GM18861 (cell line): ENCODE data around the gene LRRC37A3.
A peak's percentile ranks its signal among the peaks of the same experiment; 100 is the strongest.
"Not testable (repeated sequence)": the region's sequence is repeated elsewhere in the genome, so short reads cannot be mapped to it uniquely, and the experiment has no call there.

Source experiments
- ATAC-seq: cut with Tn5 transposase; IDR thresholded peaks from one replicate; pipeline ENCODE4 v1.9.1; 2021; ENCODE audit not compliant: unreplicated experiment

The LRRC37A3 gene

GRCh38 chr17:64919289-64920025 lies at the start of gene LRRC37A3:
Gene LRRC37A3 (minus strand): TSS chr17:64919478. CDS start chr17:64897257, 22,221 bp downstream.
- peak; percentile 75 for ATAC-seq

DNA sequence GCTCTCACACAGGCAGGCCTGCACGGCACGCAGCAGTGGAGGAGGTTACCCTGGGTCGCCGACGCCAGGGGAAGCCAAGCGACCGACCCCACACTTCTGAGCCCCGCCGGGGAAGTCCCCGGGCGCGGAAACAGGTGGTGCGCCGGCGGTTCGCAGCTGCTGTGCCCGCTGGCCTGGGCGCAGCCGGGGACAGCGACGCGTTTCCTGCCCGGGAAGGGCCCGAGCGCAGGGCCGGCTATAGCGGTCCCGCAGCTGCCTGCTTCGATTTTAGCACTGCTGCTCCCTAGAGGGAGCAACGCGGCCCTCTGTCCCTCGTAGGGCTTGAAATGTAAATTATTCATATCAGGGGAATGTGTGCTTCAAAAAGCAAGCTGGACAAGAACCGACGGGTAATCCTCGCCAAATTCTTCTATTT lies 46.6 kb upstream of the LRRC37A3 start:
- peak; percentile 82 for ATAC-seq

DNA sequence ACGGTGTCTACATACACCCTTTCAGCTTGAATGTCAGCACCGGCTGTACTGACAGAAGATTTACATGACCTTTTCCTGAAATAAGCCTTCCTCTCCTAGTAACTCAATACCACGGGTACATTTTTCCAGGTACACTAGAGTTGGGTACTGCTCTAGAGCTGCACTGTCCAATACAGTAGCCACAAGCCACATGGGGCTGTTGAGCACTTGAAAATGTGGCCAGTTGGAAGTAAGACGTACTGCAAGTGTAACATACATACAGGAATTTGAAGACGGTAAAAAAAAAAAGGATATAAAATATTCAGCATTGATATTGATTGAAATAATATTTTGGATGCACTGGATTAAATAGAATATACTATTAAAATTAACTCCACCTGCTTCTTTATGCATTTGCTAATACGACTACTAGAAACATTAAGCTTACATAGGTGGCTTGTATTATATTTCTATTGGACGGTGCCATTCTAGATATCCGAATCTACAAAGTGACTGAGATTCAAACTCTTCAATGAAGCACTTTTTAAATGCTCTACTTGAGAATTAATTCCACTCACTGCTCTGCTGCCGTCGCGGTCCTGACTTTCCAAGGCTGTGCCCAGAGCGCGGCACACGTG lies 46.1 kb upstream of the LRRC37A3 start:
- not testable (repeated sequence) for ATAC-seq

GRCh38 chr17:64964796-64965195 lies 45.5 kb upstream of the LRRC37A3 start:
- ATAC-seq: no peak

DNA sequence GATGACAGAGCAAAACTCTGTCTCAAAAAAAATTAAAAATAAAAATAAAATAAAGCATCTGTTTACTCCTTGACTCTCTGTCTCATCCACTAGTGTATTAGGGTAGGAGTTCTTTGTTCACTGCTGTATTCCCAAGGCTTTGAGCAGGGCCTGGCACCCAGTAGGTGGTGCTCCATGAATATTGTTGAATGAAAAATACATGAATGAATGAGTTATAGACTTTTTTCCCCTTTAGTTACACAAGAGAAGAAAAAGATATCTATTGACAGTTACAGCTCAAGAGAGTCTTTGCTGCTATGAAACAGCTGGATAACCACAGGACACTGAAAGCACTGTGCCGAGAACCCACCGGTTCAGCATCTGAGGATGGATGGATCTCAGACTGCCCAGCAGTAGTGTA lies 44.5 kb upstream of the LRRC37A3 start:
- not testable (repeated sequence) for ATAC-seq

- ATAC-seq: not testable (repeated sequence)
Observed at GRCh38 chr17:64961563-64962378, 42.5 kb upstream of the LRRC37A3 start.

DNA sequence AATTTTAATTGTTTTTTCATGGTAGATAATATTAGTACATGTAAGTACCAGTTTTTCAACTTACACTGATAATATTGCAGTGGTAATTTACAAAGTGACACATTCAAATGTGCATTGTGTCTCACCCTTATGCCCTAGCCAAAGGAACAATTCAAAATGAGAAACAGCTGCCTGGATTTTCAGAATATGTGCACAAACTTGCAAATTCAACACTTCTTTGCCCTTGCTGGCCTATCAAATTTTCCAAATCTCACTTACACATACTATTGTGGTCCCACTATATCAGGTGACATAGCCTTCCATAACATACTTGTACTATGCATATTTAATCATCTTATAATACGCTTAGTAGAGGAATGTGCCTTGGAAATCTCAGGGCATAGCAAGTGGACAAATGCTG lies 32.6 kb upstream of the LRRC37A3 start:
- ATAC-seq: no peak

DNA sequence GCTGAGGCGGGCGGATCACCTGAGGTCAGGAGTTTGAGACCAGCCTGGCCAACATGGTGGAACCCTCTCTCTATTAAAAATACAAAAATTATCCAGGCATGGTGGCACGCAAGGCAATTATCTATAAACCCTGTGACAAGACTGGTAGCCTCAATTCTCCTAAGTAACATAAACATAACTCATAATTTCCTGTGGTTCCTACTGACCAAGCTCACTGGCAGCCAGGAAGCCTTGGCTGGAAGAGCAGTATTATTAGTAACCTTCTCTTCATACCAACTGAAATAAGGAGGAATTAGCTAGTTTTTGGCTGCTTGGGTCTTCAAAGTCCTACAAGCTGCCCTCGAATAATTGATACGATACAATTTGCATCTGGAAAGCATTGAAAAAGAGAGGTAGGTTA lies 31.6 kb upstream of the LRRC37A3 start:
- no peak for ATAC-seq

DNA sequence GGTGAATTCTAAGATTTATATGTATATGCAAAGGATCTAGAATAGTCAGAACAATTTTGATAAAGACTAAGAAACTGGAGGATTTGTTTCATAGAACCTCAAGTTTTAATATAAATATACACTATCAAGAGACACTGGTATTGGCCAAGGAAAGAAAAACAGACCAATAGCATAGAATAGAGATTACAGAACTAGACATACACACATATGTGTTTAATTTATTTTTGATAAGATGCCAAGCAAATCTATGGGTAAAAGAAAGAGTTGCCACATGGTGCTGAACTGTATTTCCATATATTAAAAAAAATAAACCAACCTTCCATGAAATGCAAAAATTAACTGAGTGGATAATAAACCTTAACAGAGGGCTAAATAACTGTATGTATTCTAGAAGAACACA lies 27.9 kb upstream of the LRRC37A3 start:
- no peak for ATAC-seq

GRCh38 chr17:64941761-64942160 lies 22.5 kb upstream of the LRRC37A3 start:
- ATAC-seq: no peak

DNA sequence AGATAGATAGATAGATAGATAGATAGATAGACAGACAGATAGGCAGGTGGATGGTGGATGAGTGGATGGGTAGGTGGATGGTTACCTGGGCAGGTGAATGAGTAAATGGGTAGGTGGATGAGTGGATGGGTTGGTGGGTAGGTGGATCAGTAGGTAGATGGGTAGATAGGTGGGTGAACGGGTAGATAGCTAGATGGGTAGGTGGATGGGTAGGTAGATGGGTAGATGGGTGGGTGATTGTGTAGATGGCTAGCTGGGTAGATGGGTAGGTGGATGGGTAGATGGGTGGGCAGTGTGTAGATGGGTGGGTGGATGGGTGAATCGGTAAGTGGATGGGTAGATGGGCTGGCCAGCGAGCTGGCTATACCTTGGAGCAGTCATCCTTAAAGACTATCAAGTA lies 21.8 kb upstream of the LRRC37A3 start:
- ATAC-seq: no peak

DNA sequence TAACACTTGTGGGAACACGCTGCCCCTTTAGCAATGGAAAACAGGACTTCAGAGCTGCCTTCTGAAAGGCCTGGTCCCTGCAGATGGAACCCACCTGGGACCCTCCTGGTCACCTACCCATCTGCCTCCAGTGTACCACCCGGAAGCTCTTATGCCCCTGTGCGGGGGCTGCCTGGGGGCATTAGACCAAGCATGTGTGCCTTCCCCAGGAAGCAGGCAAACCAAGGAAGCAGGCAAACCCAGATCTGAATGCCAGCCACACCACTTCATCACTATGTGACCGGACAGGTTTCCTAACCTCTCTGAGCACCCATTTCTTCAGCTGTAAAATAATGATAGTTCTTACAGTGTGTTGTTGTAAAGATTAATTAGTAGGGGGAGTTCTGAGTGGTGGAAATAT lies 20.8 kb upstream of the LRRC37A3 start:
- ATAC-seq: no peak

DNA sequence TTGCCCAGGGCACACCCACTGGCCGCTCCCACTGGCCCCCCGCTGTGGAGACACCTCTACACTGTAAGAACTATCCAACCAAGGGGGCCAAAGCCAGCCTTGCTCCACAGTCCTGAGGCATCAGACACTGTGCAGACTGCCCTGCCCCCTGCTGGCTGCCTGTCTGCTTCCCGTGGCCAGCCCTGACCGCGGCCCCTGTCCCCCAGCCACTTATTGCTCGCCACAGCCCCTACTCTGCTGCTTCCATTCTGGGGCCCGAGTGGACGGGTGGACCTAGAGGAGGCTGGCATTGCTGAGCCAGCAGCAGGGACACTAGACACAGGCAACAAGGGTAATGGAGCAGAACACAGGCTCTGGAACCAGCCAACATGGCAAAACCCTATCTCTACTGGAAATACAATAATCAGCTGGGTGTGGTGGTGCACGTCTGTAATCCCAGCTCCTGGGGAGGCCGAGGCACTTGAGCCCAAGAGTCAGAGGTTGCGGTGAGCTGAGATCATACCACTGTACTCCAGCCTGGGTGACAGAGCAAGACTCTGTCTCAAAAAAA lies 19.7 kb upstream of the LRRC37A3 start:
- ATAC-seq: no peak

- ATAC-seq: no peak
Observed at GRCh38 chr17:64938290-64938689, 19.0 kb upstream of the LRRC37A3 start.

DNA sequence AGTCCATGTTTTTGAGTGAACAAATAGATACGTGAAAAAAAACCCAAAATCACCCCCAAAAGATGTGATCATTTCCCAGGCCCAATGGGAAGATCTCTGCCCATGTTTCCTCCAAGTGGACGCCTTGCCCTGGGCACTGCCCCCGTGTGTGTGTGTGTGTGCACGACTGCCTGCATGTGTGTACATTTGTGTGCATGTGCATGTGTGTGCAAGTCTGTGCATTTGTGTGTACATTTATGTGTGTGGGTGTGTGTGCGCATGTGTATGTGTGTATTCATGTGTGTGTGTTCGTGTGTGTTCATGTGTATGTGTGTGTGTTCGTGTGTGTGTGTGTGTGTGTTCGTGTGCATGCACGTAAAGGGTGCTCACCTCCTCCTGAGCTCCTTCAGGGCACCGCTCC lies 16.8 kb upstream of the LRRC37A3 start:
- no peak for ATAC-seq

- ATAC-seq: not testable (repeated sequence)
Observed at GRCh38 chr17:64934284-64934778, 15.1 kb upstream of the LRRC37A3 start.

- ATAC-seq: not testable (repeated sequence)
Observed at GRCh38 chr17:64932850-64933249, 13.6 kb upstream of the LRRC37A3 start.

GRCh38 chr17:64930374-64930773 lies 11.1 kb upstream of the LRRC37A3 start:
- not testable (repeated sequence) for ATAC-seq

DNA sequence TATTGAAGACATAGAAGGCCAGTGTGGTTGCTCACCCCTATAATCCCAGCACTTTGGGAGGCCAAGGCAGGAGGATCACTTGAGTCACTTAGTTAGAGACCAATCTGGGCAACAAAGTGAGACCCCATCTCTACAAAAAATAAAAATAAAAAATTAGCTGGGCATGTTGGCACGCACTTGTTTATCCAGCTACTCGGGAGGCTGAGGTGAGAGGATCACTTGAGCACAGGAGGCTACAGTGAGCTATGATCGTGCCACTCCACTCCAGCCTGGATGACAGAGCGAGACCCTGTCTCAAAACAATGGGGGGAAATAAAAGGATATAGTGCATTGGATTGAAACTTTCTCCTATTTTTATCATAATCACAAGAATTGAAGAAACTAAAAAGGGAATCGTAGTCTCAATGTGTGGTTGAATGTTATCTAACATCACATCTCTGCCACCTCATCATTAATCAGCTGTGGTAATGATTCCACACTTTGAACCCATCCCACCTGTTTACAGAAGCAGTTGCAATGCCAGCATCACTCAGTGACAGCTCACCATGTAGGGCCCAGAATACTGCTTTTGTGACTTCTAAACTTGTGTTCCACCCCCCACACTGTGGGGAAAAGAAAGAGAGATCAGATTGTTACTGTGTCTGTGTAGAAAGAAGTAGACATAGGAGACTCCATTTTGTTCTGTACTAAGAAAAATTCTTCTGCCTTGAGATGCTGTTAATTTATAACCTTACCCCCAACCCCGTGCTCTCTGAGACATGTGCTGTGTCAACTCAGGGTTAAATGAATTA lies 10.3 kb upstream of the LRRC37A3 start:
- not testable (repeated sequence) for ATAC-seq

GRCh38 chr17:64928701-64929100 lies 9.4 kb upstream of the LRRC37A3 start:
- not testable (repeated sequence) for ATAC-seq
